A673 (cell line): ENCODE results near the gene MAP1A. TPM values are rescaled to one million over a fixed set of nuclear protein-coding genes. Genes with fewer than 3 reads are reported as not detected.

ENCODE experiments used
- BruUV-seq: library from RNA; stranded (reverse); fragments of 400-500 nt; replicated peaks from 2 replicates; lab custom pipeline; 2021; lab: Mats Ljungman, UMichigan
- CTCF ChIA-PET: fragments of 300-600 bp; sonication (Branson Sonifier 250); formaldehyde crosslinking; loops from one replicate; lab custom pipeline; 2022; ENCODE audit warnings: antibody characterized with exemption; lab: Charles Lee
- POLR2A ChIA-PET: fragments of 300-600 bp; sonication (Branson Sonifier 250); formaldehyde crosslinking; loops from one replicate; lab custom pipeline; 2022; ENCODE audit warnings: antibody characterized with exemption; ENCODE audit not compliant: low non-redundant PET; lab: Charles Lee
- DNase-seq: peaks from one replicate; pipeline ENCODE4 v3.0.0-alpha.2; 2015; ENCODE audit warnings: low spot score
- H3K27ac ChIP-seq: fragments of 200-600 bp; sonication (generic); 2 replicates; pipeline ENCODE4 v1.5.1; 2016; ENCODE audit warnings: mixed run types, low read depth, mild to moderate bottlenecking, mixed read lengths, antibody characterized with exemption, low read length; ENCODE audit not compliant: poor library complexity, severe bottlenecking
- H3K27me3 ChIP-seq: fragments of 200-600 bp; sonication (generic); replicated peaks from 2 replicates; pipeline ENCODE4 v1.6.1; 2017; ENCODE audit warnings: mixed run types, low read depth, mild to moderate bottlenecking, mixed read lengths, antibody characterized with exemption, low read length; ENCODE audit not compliant: insufficient read depth, poor library complexity
- H3K36me3 ChIP-seq: fragments of 200-600 bp; sonication (generic); 2 replicates; pipeline ENCODE4 v1.6.1; 2016; ENCODE audit warnings: mixed run types, mild to moderate bottlenecking, mixed read lengths, antibody characterized with exemption, low read length; ENCODE audit not compliant: insufficient read depth, poor library complexity, severe bottlenecking
- H3K4me1 ChIP-seq: fragments of 200-600 bp; sonication (generic); 2 replicates; pipeline ENCODE4 v1.6.1; 2017; ENCODE audit warnings: mixed run types, mild to moderate bottlenecking, mixed read lengths, antibody characterized with exemption, low read length; ENCODE audit not compliant: insufficient read depth, poor library complexity, severe bottlenecking
- H3K4me3 ChIP-seq: fragments of 200-600 bp; sonication (generic); 2 replicates; pipeline ENCODE4 v1.5.1; 2016; ENCODE audit warnings: low read depth, mixed run types, mild to moderate bottlenecking, mixed read lengths, low read length; ENCODE audit not compliant: poor library complexity, severe bottlenecking
- H3K9me3 ChIP-seq: fragments of 200-600 bp; sonication (generic); 2 replicates; pipeline ENCODE4 v1.6.1; 2016; ENCODE audit warnings: mixed run types, low read depth, mild to moderate bottlenecking, mixed read lengths, antibody characterized with exemption, low read length; ENCODE audit not compliant: poor library complexity, severe bottlenecking
- CTCF ChIP-seq: fragments of 300-800, 200-600 bp; sonication (generic); conservative IDR thresholded peaks from 2 replicates; pipeline ENCODE4 v1.5.1; 2017; ENCODE audit warnings: low read depth, mild to moderate bottlenecking, antibody characterized with exemption, low read length, moderate library complexity, mixed read lengths
- EZH2 ChIP-seq: fragments of 200-600 bp; sonication (generic); IDR thresholded peaks from 2 replicates; pipeline ENCODE4 v1.6.1; 2017; ENCODE audit warnings: borderline replicate concordance, low read depth, mild to moderate bottlenecking, mixed read lengths, antibody characterized with exemption, low read length; ENCODE audit not compliant: poor library complexity, severe bottlenecking
- intact Hi-C: fragments of 100-400 bp; cut with micrococcal nuclease; formaldehyde crosslinking; loops from one replicate; pipeline ENCODE4 v1.10.0; 2022; ENCODE audit not compliant: unreplicated experiment
- total RNA-seq: library from RNA; stranded (reverse); gene quantifications from 2 replicates; pipeline ENCODE4 v1.2.3, GENCODE V29; 2021

MAP1A gene
- total RNA-seq, 1 experiment from 2014 or later = 83.8 TPM

DNA sequence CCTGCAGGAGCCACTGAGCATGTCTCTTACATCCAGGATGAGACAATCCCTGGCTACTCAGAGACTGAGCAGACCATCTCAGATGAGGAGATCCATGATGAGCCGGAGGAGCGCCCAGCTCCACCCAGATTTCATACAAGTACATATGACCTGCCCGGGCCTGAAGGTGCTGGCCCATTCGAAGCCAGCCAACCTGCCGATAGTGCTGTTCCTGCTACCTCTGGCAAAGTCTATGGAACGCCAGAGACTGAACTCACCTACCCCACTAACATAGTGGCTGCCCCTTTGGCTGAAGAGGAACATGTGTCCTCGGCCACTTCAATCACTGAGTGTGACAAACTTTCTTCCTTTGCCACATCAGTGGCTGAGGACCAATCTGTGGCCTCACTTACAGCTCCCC, 6.2 kb downstream of the MAP1A start:
- H3K27me3 ChIP-seq = no peaks in the 10 kb centered on the region
- peaks cover 6% of the 10 kb centered on the region for H3K4me1 ChIP-seq
- no peak for DNase-seq
- peaks cover 68% of the 10 kb centered on the region for H3K36me3 ChIP-seq
- intact Hi-C loops = no loop called here
- H3K4me3 ChIP-seq = no peak overlapping the region
- H3K27ac ChIP-seq = no peak overlapping the region
- H3K9me3 ChIP-seq = no peaks in the 10 kb centered on the region
- ChIA-PET CTCF (no interaction called here), POLR2A (no interaction called here)
- no peak for TF ChIP-seq CTCF
- no peak for TF ChIP-seq EZH2
- no TSS peak for BruUV-seq

DNA sequence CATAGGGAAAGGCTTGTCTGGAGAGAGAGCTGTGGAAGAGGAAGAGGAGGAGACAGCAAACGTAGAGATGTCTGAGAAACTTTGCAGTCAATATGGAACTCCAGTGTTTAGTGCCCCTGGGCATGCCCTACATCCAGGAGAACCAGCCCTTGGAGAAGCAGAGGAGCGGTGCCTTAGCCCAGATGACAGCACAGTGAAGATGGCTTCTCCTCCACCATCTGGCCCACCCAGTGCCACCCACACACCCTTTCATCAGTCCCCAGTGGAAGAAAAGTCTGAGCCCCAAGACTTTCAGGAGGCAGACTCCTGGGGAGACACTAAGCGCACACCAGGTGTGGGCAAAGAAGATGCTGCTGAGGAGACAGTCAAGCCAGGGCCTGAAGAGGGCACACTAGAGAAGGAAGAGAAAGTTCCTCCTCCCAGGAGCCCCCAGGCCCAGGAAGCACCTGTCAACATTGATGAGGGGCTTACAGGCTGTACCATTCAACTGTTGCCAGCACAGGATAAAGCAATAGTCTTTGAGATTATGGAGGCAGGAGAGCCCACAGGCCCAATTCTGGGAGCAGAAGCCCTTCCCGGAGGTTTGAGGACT, 6.9 kb downstream of the MAP1A start:
- ChIA-PET CTCF (no interaction called here), POLR2A (no interaction called here)
- H3K36me3 ChIP-seq = peaks cover 68% of the 10 kb centered on the region
- no peaks in the 10 kb centered on the region for H3K9me3 ChIP-seq
- H3K4me3 ChIP-seq = no peak overlapping the region
- H3K27me3 ChIP-seq = no peaks in the 10 kb centered on the region
- H3K27ac ChIP-seq = no peak overlapping the region
- H3K4me1 ChIP-seq = no peaks in the 10 kb centered on the region
- DNase-seq = no peak
- BruUV-seq = no TSS peak
- intact Hi-C loops = no loop called here
- TF ChIP-seq EZH2 (no peak), CTCF (no peak)

- H3K27ac ChIP-seq = no peak overlapping the region
- CTCF ChIA-PET = no interaction called here
- BruUV-seq = no TSS peak
These were observed 7.7 kb downstream of the MAP1A start for GRCh38 chr15:43525131-43525530.

More at GRCh38 chr15:43525131-43525530, 7.7 kb downstream of the MAP1A start:
- H3K36me3 ChIP-seq = peaks cover 67% of the 10 kb centered on the region
- DNase-seq = no peak
- intact Hi-C loops = no loop called here
- no peaks in the 10 kb centered on the region for H3K27me3 ChIP-seq
- TF ChIP-seq CTCF = no peak
- TF ChIP-seq EZH2 = no peak
- no peaks in the 10 kb centered on the region for H3K9me3 ChIP-seq
- H3K4me1 ChIP-seq = no peaks in the 10 kb centered on the region
- POLR2A ChIA-PET = no interaction called here
- no peak overlapping the region for H3K4me3 ChIP-seq
